Osteocyte (in vitro differentiated cells): ENCODE measurements around the gene CLEC4C. TPM values are rescaled to one million over a fixed set of nuclear protein-coding genes. Genes with fewer than 3 reads are reported as not detected.
"Not testable (repeated sequence)": the region's sequence is repeated elsewhere in the genome, so short reads cannot be mapped to it uniquely, and the experiment has no call there.

ENCODE experiments used
- DNase-seq: peaks from one replicate; pipeline ENCODE4 v3.0.0; 2021; ENCODE audit warnings: mixed read lengths; ENCODE audit not compliant: unreplicated experiment; ENCODE audit errors: extremely low spot score
- H3K27ac Mint-ChIP-seq: one replicate; pipeline ENCODE4 v1.8.0; 2021; ENCODE audit warnings: mild to moderate bottlenecking, mixed read lengths; ENCODE audit not compliant: unreplicated experiment
- H3K27me3 Mint-ChIP-seq: one replicate; pipeline ENCODE4 v1.8.0; 2021; ENCODE audit warnings: mixed read lengths; ENCODE audit not compliant: unreplicated experiment
- H3K36me3 Mint-ChIP-seq: one replicate; pipeline ENCODE4 v1.8.0; 2021; ENCODE audit warnings: mixed read lengths; ENCODE audit not compliant: unreplicated experiment
- H3K4me1 Mint-ChIP-seq: one replicate; pipeline ENCODE4 v1.8.0; 2021; ENCODE audit warnings: mixed read lengths; ENCODE audit not compliant: unreplicated experiment
- H3K4me3 Mint-ChIP-seq: one replicate; pipeline ENCODE4 v1.8.0; 2021; ENCODE audit warnings: mild to moderate bottlenecking, moderate library complexity, mixed read lengths; ENCODE audit not compliant: unreplicated experiment
- H3K9me3 Mint-ChIP-seq: one replicate; pipeline ENCODE4 v1.8.0; 2021; ENCODE audit warnings: mixed read lengths; ENCODE audit not compliant: unreplicated experiment
- total RNA-seq: library from RNA; stranded (reverse); gene quantifications from 2 replicates; pipeline ENCODE4 v1.2.1, GENCODE V29; 2021
- TF ChIP-seq, protein P1 (sequence below): fragments of 200-600 bp; sonication (generic); IDR thresholded peaks from 2 replicates; pipeline ENCODE4 v1.5.0; 2021; ENCODE audit warnings: antibody characterized with exemption, mild to moderate bottlenecking, moderate library complexity

CLEC4C gene
- total RNA-seq, 1 donor from 2014 or later, result not detected

DNA sequence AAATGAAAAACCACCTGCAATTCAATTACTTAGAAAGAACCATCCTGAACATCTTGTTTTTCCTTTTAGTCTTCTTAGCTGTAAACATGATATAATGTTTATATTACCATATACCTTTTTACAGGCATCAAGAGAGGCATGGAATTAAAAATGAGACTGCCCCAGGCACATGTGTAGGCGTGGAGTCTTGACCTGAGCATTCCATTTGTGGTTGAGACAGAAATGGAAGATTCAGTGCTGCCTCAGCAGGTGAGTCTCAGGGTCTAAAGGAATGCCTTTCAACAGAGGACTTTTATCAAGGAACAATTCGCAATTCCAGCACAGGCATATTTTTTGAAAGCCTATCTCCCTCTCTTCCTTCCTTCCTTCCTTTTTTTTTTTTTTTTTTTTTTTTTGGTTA is 9.8 kb upstream of the CLEC4C start:
- Mint-ChIP-seq H3K36me3 (no peaks in the 10 kb centered on the region), H3K4me3 (no peak overlapping the region), H3K9me3 (no peaks in the 10 kb centered on the region), H3K27me3 (peaks cover 3% of the 10 kb centered on the region), H3K27ac (no peak overlapping the region), H3K4me1 (no peaks in the 10 kb centered on the region)
- DNase-seq, result no peak
- TF ChIP-seq, protein P1, sequence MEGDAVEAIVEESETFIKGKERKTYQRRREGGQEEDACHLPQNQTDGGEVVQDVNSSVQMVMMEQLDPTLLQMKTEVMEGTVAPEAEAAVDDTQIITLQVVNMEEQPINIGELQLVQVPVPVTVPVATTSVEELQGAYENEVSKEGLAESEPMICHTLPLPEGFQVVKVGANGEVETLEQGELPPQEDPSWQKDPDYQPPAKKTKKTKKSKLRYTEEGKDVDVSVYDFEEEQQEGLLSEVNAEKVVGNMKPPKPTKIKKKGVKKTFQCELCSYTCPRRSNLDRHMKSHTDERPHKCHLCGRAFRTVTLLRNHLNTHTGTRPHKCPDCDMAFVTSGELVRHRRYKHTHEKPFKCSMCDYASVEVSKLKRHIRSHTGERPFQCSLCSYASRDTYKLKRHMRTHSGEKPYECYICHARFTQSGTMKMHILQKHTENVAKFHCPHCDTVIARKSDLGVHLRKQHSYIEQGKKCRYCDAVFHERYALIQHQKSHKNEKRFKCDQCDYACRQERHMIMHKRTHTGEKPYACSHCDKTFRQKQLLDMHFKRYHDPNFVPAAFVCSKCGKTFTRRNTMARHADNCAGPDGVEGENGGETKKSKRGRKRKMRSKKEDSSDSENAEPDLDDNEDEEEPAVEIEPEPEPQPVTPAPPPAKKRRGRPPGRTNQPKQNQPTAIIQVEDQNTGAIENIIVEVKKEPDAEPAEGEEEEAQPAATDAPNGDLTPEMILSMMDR, result no peak

DNA sequence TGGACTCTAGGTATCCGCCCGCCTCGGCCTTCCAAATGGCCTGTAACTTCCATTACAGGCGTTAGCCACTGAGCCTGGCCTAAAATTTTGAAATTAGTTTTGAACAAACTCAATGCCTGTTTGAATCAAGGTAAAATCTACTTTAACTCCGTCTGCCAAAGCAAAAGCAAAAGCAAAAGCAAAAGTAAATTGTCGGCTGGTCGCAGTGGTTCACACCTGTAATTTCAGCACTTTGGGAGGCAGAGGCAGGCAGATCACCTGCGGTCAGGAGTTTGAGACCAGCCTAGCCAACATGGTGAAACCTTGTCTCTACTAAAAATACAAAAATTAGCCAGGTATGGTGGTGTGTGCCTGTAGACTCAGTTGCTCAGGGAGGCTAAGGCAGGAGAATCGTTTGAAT is 8.5 kb upstream of the CLEC4C start:
- H3K27me3 Mint-ChIP-seq, H3K9me3 Mint-ChIP-seq, H3K36me3 Mint-ChIP-seq, H3K4me1 Mint-ChIP-seq, H3K27ac Mint-ChIP-seq, DNase-seq, H3K4me3 Mint-ChIP-seq: not testable (repeated sequence)

DNA sequence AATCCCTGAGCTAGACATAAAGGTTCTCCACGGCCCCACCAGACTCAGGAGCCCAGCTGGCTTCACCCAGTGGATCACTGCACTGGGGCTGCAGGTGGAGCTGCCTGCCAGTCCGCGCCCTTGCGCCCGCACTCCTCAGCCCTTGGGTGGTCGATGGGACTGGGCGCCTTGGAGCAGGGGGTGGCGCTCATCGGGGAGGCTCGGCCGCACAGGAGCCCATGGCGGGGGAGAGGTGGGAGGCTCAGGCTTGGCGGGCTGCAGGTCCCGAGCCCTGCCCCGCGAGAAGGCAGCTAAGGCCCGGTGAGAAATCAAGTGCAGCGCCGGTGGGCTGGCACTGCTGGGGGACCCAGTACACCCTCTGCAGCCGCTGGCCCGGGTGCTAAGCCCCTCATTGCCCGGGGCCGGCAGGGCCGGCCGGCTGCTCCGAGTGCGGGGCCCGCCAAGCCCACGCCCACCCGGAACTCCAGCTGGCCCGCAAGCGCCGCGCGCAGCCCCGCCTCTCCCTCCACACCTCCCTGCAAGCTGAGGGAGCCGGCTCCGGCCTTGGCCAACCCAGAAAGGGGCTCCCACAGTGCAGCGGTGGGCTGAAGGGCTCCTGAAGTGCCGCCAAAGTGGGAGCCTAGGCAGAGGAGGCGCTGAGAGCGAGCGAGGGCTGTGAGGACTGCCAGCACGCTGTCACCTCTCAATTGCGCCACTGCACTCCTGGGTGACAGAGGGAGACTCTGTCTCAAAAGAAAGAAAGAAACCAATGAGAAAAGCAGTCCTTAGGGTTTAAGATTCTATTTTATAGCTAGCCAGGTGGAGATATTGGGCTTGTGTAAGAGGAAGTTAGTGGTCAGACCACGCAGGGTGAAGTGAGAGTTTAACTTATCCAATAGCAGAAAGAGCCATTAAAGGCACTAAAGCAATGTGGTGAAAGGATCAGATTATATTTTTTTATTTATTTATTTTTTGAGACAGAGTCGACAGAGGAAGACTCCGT is 5.1 kb upstream of the CLEC4C start:
- not testable (repeated sequence) for H3K4me3 Mint-ChIP-seq, H3K36me3 Mint-ChIP-seq, H3K27ac Mint-ChIP-seq, H3K9me3 Mint-ChIP-seq, DNase-seq, H3K4me1 Mint-ChIP-seq, H3K27me3 Mint-ChIP-seq

DNA sequence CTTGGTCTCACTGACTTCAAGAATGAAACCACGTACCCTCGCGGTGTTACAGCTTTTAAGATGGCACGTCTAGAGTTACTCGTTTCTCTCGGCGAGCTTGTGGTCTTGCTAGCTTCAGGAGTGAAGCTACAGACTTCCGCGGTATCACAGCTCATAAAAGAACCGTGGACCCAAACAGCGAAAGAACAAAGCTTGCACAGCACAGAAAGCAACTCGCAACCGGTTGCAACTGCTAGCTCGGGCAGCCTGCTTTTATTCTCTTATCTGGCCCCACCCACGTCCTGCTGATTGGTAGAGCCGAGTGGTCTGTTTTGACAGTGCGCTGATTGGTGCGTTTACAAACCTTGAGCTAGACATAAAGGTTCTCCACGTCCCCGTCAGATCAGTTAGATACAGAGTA is 4.2 kb upstream of the CLEC4C start:
- no peaks in the 10 kb centered on the region for H3K4me1 Mint-ChIP-seq
- H3K27ac Mint-ChIP-seq, result no peak overlapping the region
- H3K36me3 Mint-ChIP-seq, result no peaks in the 10 kb centered on the region
- peaks cover 4% of the 10 kb centered on the region for H3K9me3 Mint-ChIP-seq
- TF ChIP-seq, protein P1, result no peak
- no peak overlapping the region for H3K4me3 Mint-ChIP-seq
- H3K27me3 Mint-ChIP-seq, result no peaks in the 10 kb centered on the region
- DNase-seq, result no peak

DNA sequence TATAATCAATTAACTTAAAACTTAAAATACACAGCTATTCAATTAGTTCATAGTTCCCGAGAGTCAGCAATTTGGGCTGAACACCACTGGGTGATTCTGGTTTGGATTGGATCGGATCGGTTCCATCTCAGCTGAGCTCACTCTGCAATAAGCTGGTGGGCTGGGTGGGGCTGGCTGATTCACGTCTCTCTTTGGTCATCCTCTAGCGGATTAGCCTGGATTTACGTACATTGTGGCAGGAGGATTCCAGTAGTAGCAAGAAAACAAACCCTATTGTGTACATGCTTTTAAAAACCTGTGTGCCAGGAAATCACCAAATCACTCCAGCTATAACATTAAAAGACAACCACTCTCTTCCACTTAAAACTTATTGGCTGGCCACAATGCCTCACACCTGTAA is 3.2 kb upstream of the CLEC4C start:
- no peaks in the 10 kb centered on the region for H3K27me3 Mint-ChIP-seq
- H3K27ac Mint-ChIP-seq, result no peak overlapping the region
- H3K4me3 Mint-ChIP-seq, result no peak overlapping the region
- no peaks in the 10 kb centered on the region for H3K36me3 Mint-ChIP-seq
- DNase-seq, result no peak
- peaks cover 4% of the 10 kb centered on the region for H3K9me3 Mint-ChIP-seq
- H3K4me1 Mint-ChIP-seq, result no peaks in the 10 kb centered on the region
- TF ChIP-seq, protein P1, result no peak

DNA sequence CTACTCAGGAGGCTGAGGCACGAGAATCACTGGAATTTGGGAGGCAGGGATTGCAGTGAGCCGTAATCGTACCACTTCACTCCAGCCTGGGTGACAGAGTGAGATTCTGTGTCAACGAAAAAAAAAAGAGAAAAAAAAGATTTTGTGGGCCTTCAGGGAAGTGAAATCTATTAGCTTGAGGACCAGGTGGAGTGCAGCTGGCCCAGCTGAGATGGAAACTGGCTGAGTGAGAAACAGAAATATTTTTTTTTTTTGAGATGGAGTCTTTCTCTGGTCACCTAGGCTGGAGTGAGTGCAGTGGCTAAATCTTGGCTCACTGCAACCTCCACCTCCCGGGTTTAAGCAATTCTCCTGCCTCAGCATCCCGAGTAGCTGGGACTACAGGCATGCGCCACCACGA is 2.3 kb upstream of the CLEC4C start:
- peaks cover 4% of the 10 kb centered on the region for H3K9me3 Mint-ChIP-seq
- no peak overlapping the region for H3K27ac Mint-ChIP-seq
- TF ChIP-seq, protein P1, result no peak
- DNase-seq, result no peak
- H3K4me1 Mint-ChIP-seq, result no peaks in the 10 kb centered on the region
- no peak overlapping the region for H3K4me3 Mint-ChIP-seq
- no peaks in the 10 kb centered on the region for H3K27me3 Mint-ChIP-seq
- H3K36me3 Mint-ChIP-seq, result no peaks in the 10 kb centered on the region
